ENCODE results near the gene LYRM1. TPM values are rescaled to one million over a fixed set of nuclear protein-coding genes. Genes with fewer than 3 reads are reported as not detected.

Gene LYRM1
- total and polyA plus RNA-seq, 4 donors: 27.8 to 50.5 (median 31.1) TPM

GRCh38 chr16:20916289-20916688 lies 15.7 kb downstream of the LYRM1 start:
- Histone ChIP-seq H3K27ac (ENCODE audit: low read depth in 1 of 2, low read length in 1 of 2) (no peak overlapping the region), H3K36me3 (ENCODE audit: control insufficient read depth in 4 of 4, insufficient read depth in 4 of 4, low read length in 4 of 4) (peaks cover 0 to 9% (median 4%) of the 10 kb centered on the region in 4 donors), H3K9ac (ENCODE audit: insufficient read depth in 1 of 2, low read length in 2 of 2) (no peak overlapping the region), H3K4me3 (no peak overlapping the region), H3K9me3 (ENCODE audit: control insufficient read depth in 4 of 4, insufficient read depth in 3 of 4, low read length in 3 of 4) (no peaks in the 10 kb centered on the region), H3K27me3 (ENCODE audit: control insufficient read depth in 3 of 3, insufficient read depth in 3 of 3, low read length in 2 of 3) (no peaks in the 10 kb centered on the region), H3K4me1 (ENCODE audit: control insufficient read depth in 5 of 5, insufficient read depth in 5 of 5, low read length in 5 of 5) (peaks cover 0 to 9% (median 2%) of the 10 kb centered on the region in 5 donors)
- no peak for TF ChIP-seq CTCF (IDR thresholded peaks at IDR 0.05; ENCODE audit: control extremely low read depth, extremely low read depth)
- DNase-seq: no peak
- 92 to 94% methylated on average over 10 of the region's 10 CpGs for WGBS, 2 donors
- no peak for ATAC-seq (ENCODE audit: insufficient read depth, low FRiP score)

GRCh38 chr16:20916942-20917341 lies 16.4 kb downstream of the LYRM1 start:
- ATAC-seq (ENCODE audit: insufficient read depth, low FRiP score) (no peak), DNase-seq (no peak)
- Histone ChIP-seq H3K27ac (ENCODE audit: low read depth in 1 of 2, low read length in 1 of 2) (no peak overlapping the region), H3K4me1 (ENCODE audit: control insufficient read depth in 5 of 5, insufficient read depth in 5 of 5, low read length in 5 of 5) (peaks cover 0 to 9% (median 0%) of the 10 kb centered on the region in 5 donors), H3K27me3 (ENCODE audit: control insufficient read depth in 3 of 3, insufficient read depth in 3 of 3, low read length in 2 of 3) (no peaks in the 10 kb centered on the region), H3K4me3 (no peak overlapping the region), H3K36me3 (ENCODE audit: control insufficient read depth in 4 of 4, insufficient read depth in 4 of 4, low read length in 4 of 4) (peaks cover 0 to 9% (median 4%) of the 10 kb centered on the region in 4 donors), H3K9me3 (ENCODE audit: control insufficient read depth in 4 of 4, insufficient read depth in 3 of 4, low read length in 3 of 4) (no peaks in the 10 kb centered on the region), H3K9ac (ENCODE audit: insufficient read depth in 1 of 2, low read length in 2 of 2) (no peak overlapping the region)
- TF ChIP-seq CTCF (IDR thresholded peaks at IDR 0.05; ENCODE audit: control extremely low read depth, extremely low read depth): no peak
- WGBS, 2 donors: 48 to 81% methylated on average over 4 of the region's 4 CpGs

GRCh38 chr16:20918486-20919239 lies 18.1 kb downstream of the LYRM1 start:
- TF ChIP-seq CTCF (IDR thresholded peaks at IDR 0.05; ENCODE audit: control extremely low read depth, extremely low read depth): no peak
- Histone ChIP-seq H3K27ac (ENCODE audit: low read depth in 1 of 2, low read length in 1 of 2) (peak overlapping the region in 1 of 2 donors; percentile 46), H3K9ac (ENCODE audit: insufficient read depth in 1 of 2, low read length in 2 of 2) (no peak overlapping the region), H3K4me3 (no peak overlapping the region), H3K9me3 (ENCODE audit: control insufficient read depth in 4 of 4, insufficient read depth in 3 of 4, low read length in 3 of 4) (no peaks in the 10 kb centered on the region), H3K36me3 (ENCODE audit: control insufficient read depth in 4 of 4, insufficient read depth in 4 of 4, low read length in 4 of 4) (peaks cover 0 to 11% (median 4%) of the 10 kb centered on the region in 4 donors), H3K4me1 (ENCODE audit: control insufficient read depth in 5 of 5, insufficient read depth in 5 of 5, low read length in 5 of 5) (peaks cover 0 to 9% (median 0%) of the 10 kb centered on the region in 5 donors), H3K27me3 (ENCODE audit: control insufficient read depth in 3 of 3, insufficient read depth in 3 of 3, low read length in 2 of 3) (no peaks in the 10 kb centered on the region)
- peak in 1 of 3 donors; percentile 41 for DNase-seq
- 58 to 64% methylated on average over 4 of the region's 4 CpGs for WGBS, 2 donors
- peak; percentile 64 for ATAC-seq (ENCODE audit: insufficient read depth, low FRiP score)

All from lung (tissue), 12 donors.